GM18519 (cell line): ENCODE data around the gene ZNF775.

ENCODE experiments used
- ATAC-seq: cut with Tn5 transposase; IDR thresholded peaks from one replicate; pipeline ENCODE4 v1.9.1; 2021; ENCODE audit warnings: mild to moderate bottlenecking, moderate library complexity; ENCODE audit not compliant: unreplicated experiment, low FRiP score

Gene ZNF775

DNA sequence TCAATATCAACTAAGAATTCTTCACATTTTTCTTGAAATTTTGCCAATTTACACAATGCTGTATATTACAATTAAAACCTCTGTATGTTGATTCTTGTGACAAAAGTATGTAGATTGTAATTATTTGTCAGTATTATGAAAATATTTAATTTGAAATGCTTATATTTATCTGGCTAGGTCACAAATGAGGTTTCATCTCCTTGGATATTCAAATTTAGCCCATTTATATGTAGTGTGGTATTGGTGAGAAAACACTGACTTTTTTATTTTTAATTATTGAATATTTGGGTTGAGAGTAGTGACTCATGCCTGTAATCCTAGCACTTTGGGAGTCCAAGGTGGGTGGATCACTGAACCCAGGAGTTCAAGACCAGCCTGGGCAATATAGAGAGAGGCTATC is 34.8 kb upstream of the ZNF775 start:
- ATAC-seq: no peak

DNA sequence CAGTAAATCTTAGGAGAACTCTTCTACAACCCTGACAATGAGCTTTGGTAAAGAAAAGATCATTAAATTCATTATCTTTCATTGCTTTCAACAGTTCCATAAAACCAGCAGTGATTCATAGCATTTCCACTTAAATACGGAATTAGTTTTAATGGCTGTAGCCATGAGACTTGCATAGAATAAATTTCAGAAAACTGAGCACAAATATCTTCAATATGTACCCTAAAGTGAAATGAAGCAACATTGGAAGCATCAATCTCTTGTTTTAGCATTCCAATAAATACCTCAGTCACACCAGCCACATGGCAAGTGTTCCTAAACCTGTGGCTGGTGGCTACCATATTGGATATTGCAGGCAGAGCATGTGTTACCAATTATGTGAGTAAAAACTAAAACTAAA is 34.1 kb upstream of the ZNF775 start:
- no peak for ATAC-seq

DNA sequence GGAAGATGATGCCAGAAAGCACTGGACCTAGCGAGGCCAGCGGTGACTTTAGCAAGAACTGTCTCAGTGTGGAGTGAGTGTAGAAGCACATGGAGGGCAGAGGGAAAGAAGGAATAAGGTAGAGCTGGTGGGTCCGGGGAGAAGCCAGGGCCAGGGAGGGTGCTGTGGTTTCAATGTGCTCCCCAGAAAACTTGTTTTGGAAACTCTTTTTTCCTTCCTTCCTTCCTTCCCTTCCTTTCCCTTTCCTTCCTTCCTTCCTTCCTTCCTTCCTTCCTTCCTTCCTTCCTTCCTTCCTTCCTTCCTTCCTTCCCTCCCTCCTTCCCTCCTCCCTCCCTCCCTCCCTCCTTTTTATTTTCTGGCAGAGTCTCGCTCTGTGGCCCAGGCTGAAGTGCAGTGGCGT is 32.2 kb upstream of the ZNF775 start:
- no peak for ATAC-seq

DNA sequence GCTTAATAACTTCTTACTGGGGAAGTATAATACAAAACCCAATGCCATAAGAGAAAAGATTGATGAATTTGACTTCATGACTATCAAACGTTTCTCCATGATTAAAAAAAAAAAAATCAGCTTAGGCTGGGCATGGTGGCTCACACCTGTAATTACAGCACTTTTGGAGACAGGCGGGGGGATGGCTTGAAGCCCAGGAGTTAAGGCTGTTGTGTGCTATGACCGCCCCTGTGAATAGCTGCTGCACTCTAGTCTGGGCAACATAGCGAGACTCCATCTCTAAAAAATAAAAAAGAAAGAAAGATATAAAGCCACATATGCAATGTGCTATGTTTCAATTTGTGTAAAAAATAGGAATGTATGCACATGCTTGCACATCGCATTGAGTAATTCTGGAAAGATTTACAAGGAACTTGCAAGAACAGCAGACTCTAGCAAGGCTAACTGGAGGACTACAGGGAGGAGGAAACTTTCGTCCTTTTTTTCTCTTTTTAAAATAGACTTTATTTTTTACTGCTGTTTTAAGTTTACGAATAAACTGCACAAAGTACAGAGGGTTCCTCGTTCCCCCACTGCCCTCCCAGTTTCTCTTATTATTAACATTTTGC is 27.4 kb upstream of the ZNF775 start:
- no peak for ATAC-seq

DNA sequence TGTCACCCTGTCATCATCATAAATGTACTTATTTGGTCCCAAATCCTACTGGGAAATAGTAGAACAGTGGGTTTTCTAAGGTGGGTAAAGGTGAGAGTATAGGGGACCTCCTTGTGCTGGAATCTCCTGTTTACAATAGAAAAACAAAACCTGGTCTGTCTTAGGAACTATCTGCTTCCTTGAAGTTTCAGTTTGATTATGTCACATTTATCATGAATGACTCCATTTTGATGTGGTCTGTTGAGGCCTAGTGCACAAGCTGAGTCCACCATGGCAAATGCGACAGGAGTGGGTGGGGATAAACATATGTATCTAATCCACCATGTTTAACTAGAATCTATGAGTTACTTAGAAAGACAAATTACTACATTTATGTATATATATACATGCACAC is 23.5 kb upstream of the ZNF775 start:
- ATAC-seq: no peak

DNA sequence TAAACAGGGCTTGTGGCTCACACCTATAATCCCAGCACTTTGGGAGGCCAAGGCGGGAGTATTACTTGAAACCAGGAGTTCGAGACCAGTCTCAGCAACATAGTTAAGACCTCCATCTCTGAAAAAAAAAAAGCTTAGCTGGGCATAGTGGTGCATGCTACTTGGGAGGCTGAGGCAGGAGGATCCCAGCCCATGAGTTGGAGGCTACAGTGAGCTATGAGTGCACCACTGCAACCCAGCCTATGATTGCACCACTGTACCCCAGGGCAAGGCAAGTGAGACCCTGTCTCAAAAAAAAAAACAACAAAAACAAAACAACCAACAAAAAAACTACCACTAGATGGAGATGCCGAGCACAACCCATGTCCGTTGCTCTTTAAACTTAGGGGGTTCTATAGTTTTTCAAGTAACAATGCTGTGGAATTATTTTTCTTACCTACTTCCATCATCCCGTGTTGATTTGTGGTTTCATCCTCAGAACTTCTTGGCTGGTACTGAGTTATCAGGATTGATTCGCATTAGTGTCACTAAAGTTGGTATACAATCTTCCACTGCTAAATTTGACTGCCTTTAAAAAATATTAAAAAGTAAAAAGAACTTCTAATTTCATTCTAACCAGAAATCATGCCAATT is 22.7 kb upstream of the ZNF775 start:
- ATAC-seq: no peak

DNA sequence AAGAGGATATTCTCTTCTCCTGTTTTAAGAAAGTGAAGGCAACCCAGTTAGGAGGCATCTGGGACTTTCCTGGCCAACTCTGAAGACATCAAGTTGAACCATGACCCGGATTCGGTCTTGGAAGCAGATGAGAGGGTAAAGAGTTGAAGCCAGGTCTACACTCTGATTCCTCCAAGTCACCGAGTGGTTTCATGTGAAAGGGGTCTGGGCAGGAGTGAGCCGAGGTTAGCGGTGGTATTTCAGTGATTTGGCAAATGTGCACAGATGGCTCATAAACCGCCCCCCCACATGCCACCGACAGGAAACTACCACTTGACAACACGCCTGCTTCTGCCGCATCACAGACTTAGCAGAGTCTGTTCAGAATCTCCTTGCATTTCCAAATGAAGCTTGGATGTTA is 21.9 kb upstream of the ZNF775 start:
- no peak for ATAC-seq

DNA sequence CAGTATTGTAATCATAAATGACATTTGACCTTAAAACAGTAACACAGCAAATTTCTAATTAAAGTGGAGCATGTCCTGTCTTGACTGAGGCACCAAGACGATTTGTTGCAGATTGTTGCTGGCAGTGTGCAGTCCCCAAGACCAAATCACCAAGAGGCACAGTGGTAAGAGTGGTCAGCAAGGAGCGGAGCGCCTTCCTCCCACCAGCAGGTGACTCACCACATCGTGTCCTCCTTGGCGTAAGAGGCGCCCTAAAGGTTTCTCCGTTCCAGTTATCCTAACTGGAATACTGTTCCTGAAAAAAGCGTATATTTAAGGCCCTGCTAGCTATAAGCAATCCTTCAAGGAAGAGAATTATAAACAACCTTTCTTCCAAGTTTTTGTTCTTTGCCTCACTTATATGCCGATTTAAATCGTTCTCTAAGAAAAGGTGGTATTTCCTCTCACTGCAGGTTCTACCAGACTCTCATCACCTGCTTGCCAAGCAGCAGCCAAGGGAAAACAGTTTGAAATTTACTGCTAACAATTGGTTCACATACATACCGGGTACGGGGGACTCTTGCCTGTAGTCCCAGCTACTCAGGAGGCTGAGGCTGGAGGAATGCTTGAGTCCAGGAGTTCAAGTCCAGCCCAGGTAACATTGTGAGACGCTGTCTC is 21.2 kb upstream of the ZNF775 start:
- ATAC-seq: no peak

DNA sequence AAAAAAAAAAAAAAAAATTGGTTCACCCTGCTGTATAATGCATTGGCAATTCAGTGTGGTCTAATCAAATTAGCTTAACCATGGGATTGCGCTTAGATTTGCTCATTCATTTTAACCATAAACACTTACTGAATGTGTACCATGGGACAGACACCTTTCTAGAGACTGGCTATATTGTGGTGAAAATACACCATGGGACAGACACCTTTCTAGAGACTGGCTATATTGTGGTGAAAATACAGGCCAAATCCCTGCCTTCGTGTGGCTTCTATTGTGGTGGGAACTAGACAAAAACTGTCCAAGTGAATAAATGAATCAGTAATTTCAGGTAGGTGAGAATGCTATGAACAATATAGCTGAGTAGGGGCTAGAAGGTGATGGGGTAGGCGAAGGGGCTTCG is 20.7 kb upstream of the ZNF775 start:
- no peak for ATAC-seq

DNA sequence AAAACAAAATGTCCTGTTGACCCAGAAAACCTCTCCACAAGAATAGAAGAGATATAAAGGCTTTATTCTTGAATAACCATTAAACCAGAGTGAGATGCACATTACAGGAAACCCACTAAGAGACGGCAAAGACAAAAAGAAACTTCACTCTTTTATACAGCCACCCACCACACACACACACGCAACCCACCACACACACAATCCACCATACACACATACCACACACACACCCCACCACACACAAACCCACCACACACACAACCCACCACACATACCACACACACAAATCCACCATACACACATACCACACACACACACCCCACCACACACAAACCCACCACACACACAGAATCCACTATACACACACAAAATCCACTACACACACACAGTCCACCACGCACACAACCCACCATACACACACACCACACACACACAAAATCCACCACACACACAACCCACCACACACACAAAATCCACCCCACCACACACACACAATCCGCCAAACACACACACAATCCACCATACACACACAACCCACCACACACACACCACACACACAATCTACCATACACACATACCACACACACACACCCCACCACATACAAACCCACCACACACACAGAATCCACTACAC is 20.0 kb upstream of the ZNF775 start:
- ATAC-seq: no peak

DNA sequence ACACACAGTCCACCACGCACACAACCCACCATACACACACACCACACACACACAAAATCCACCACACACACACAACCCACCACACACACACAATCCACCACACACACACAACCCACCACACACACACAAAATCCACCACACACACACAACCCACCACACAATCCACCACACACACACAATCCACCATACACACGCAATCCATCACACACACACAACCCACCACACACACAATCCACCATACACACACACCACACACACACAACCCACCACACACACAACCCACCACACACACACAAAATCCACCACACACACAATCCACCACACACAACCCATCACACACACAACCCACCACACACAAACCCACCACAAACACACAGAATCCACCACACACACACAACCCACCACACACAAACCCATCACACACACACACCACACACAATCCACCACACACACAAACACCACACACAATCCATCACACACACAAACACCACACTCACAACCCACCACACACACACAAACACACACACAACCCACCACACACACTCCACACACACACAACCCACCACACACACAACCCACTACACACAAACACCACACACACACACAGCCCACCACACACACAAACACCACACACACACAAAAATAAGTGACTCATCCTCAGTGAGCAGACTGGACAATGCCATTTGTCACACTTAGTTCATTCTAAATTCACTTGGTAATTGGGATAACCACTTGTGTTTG is 19.3 kb upstream of the ZNF775 start:
- ATAC-seq: no peak

DNA sequence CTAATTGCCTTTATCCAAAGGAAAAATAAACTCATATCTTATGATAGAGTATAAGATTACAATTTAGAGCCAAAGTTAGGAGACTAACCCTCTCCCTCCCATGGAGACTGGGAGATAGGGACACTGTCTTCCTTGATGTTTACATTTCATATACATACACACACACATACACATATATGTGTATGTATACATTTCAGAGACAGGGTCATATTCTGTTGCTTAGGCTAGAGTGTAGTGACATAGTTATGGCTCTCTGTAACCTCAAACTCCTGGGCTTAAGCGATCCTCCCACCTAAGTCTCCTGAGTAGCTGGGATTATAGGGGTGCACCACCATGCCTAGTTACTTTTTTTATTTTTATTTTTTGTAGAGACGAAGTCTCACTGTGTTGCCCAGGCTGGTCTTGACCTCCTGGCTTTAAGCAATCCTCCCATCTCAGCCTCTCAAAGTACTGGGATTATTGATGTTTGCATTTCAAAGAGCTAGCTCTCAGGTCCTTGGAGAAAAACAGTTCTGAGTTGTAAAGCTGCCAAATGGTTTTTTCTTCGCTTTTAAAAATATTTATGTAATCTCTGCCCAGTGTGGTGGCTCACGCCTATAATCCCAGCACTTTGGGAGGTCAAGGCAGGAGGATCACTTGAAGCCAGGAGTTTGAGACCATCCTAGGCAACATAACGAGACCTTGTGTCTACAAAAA is 18.6 kb upstream of the ZNF775 start:
- ATAC-seq: no peak

DNA sequence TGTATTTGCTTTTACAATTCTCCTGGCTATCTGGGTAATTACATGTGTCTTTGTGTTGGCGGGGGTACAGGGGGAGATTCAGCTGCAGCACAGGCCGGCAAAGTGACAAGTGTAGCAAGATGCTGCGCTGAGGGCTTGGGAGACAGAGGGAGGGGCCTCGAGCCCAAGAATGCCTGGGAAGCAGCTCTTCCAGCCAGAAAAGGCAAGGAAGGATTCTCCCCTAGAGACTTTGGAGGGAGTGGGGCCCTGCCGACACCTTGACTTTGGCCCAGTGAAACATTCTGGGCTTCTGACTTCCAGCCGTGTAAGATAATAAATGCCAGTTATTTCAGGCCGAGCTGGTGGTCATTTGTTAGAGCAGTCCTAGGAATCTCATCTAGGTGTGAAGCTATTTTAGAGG is 17.7 kb upstream of the ZNF775 start:
- no peak for ATAC-seq

DNA sequence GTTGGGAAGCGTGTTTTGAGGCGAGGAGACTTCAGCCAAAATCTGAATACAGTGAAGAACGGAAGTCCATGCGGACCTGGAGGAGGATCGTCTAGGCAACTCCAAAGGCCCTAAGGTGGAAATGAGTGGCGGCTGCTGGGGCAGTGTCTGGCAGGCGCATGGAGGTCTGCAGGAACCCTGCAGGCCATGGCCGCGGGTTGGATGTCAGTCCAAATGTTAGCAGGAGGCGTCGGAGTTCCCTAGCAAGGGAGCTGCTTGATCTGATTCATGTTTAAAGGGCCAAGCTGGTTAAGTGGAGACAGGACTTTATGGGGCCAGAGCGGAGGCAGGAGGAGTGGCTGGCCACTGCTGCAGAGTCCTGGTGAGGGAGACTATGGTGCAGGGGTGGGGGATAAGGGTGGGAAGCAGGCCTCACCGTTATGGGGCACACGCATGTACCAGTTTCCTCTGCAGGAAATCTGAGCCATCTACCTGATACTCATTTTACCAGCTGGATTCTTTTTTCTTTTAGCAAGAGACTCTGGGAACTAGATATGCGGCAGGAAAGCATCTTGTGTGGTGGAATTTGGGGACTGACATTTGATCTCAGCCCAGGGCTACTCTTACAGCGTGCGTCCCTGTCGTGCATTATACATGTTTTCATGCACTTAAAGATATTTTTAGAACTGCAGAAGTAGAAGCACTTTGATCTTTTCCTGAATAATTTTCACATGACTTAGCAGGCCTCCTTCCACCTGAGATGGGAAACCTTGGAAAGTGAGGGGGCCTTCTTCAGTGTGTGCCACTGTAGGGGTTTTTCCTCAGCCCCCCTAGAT is 17.1 kb upstream of the ZNF775 start:
- ATAC-seq: no peak

DNA sequence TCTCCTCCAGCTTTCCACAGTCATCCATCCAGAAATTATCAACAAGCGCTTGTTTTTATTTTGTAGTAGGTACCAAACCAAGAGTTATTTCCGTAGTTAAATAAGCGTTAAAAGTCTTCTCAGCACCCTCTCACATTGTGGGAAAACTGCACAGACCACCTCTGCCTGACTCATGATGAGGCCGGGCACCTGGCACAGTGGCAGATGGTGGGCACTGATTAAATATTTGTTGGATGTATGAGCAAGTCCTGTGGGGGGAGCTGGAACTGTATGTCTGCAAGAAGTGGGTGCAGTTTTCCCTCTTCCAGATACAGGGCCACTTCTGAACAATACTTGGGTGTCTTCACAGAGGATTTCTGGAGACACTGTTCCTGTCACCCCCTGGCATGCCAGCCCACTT is 15.8 kb upstream of the ZNF775 start:
- no peak for ATAC-seq

DNA sequence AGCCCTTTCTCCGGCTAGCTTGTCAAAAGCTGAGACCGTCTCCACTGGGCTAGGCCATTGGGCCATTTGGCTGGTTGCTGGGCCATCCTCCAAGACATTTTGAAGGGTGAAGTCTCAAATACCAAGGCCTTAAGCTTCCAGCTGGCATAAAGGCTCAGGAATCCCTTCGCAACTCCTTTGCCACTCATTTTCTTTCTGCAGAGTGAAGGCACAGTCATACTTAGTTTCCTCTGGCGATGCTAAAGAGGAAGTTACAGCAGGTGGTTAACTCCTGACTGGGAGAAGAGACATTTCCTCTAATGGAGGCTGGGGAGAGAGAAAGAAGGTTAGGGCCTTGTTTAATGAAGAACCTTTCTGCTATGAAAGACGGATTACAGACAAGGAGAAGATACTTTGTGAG is 15.3 kb upstream of the ZNF775 start:
- ATAC-seq: no peak

DNA sequence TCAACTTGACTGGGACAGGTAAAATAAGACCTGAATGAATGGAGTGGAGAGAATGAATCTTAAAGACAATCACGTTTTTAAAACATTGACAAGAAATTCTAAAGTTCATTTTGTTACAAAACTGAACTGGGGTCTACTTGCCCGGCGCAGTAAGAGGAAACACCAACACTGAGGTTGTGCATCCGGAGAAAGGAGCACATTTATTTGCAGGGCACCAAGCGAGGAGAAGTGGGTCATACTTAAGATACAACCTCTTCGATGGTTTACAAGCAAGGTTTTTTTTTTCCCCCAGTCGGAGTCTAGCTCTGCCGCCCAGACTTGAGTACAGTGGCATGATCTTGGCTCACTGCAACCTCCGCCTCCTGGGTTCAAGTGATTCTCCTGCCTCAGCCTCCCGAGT is 13.9 kb upstream of the ZNF775 start:
- no peak for ATAC-seq

DNA sequence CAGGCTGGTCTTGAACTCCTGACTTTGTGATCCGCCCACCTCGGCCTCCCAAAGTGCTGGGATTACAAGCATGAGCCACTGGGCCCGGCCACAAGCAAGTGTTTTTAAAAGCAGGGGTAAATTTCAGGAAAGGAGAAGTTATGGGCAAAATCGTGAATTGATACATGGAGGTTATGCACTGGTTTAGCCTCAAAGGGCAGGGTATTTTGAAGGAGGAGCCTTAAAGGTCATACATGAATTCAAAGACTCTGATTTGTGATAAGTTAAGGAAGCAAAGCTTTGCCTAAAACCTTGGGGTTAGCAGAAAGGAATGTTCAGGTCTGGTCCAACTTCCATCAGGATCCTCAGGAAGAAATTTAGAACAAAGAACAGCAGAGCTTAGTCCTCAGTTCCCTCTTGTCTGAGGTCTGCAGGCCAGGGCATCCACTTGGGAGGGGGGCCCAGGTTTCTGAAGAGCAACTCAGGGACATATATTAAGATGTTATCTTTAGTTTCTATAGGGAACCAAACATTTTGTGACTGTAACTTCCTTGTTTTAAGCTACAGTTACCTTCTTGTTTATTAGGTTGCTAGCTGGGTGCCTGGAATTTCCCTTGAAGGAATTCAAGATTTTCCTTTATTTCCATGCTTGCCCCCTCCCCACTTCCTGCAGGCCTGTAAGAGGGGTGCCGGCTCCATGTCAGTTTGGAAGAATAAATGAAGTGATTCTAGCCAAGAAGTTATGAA is 13.3 kb upstream of the ZNF775 start:
- no peak for ATAC-seq

DNA sequence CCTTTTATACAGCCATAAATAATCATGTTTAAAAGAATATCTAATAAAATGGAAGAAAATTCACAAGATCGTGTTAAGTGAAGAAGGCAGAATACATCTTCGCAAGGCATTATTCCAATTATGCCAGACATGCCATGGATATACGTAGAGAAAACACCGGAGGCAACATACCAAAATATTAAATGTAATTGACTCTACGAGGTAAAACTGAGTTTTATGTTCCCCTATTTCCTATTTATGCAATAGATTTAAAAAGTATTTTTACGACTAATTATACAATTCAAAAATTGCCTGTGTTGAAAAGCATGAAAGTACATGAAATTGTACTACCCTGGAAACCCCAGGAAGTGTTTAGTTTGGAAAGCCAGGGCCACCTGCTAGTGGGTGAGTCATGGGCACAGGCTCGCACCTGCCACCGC is 11.4 kb upstream of the ZNF775 start:
- no peak for ATAC-seq
